OCI-LY1 (cell line): ENCODE data around the gene ABHD17C.

Experiments used
- H2AFZ ChIP-seq: fragments of 200-600 bp; sonication (generic), shearing (Covaris generic); 2 replicates; pipeline ENCODE4 v1.6.0; 2014; ENCODE audit warnings: antibody characterized with exemption, mild to moderate bottlenecking, low read length
- H3F3A ChIP-seq: fragments of 200-600 bp; sonication (generic), shearing (Covaris generic); 2 replicates; pipeline ENCODE4 v1.6.0; 2014; ENCODE audit warnings: mild to moderate bottlenecking, antibody characterized with exemption, low read length, moderate library complexity; ENCODE audit not compliant: insufficient read depth
- H3K27ac ChIP-seq: fragments of 200-600 bp; sonication (generic); 2 replicates; pipeline ENCODE4 v1.5.1; 2014; ENCODE audit warnings: low read length, mixed run types, mild to moderate bottlenecking, low read depth; ENCODE audit not compliant: poor library complexity, severe bottlenecking
- H3K27me3 ChIP-seq: fragments of 200-600 bp; sonication (generic); 2 replicates; pipeline ENCODE4 v1.6.0; 2014; ENCODE audit warnings: antibody characterized with exemption, mild to moderate bottlenecking, low read length, moderate library complexity; ENCODE audit not compliant: insufficient read depth
- H3K36me3 ChIP-seq: fragments of 200-600 bp; sonication (generic); 2 replicates; pipeline ENCODE4 v1.6.1; 2014; ENCODE audit warnings: mild to moderate bottlenecking, antibody characterized with exemption, low read length, moderate library complexity, mixed read lengths; ENCODE audit not compliant: insufficient read depth
- H3K4me1 ChIP-seq: fragments of 200-600 bp; sonication (generic); 2 replicates; pipeline ENCODE4 v1.5.1; 2014; ENCODE audit warnings: mild to moderate bottlenecking, low read length, moderate library complexity; ENCODE audit not compliant: insufficient read depth, severe bottlenecking
- H3K4me2 ChIP-seq: fragments of 200-600 bp; sonication (generic), shearing (Covaris generic); 2 replicates; pipeline ENCODE4 v1.6.1; 2014; ENCODE audit warnings: low read length
- H3K4me3 ChIP-seq: fragments of 200-600 bp; sonication (generic); 2 replicates; pipeline ENCODE4 v1.5.1; 2014; ENCODE audit warnings: low read length, low read depth, mild to moderate bottlenecking, mixed read lengths; ENCODE audit not compliant: poor library complexity, severe bottlenecking
- H3K79me2 ChIP-seq: fragments of 200-600 bp; shearing (Covaris generic); 2 replicates; pipeline ENCODE4 v1.6.1; 2016; ENCODE audit warnings: mixed run types, low read length, mixed read lengths; ENCODE audit not compliant: insufficient read depth
- H3K9ac ChIP-seq: fragments of 200-600 bp; sonication (generic), shearing (Covaris generic); 2 replicates; pipeline ENCODE4 v1.6.1; 2014; ENCODE audit warnings: mild to moderate bottlenecking, low read length, mixed read lengths
- H3K9me2 ChIP-seq: fragments of 200-600 bp; sonication (generic), shearing (Covaris generic); 2 replicates; pipeline ENCODE4 v1.6.1; 2014; ENCODE audit warnings: low read depth, mild to moderate bottlenecking, low read length, mixed read lengths
- H3K9me3 ChIP-seq: fragments of 200-600 bp; shearing (Covaris generic); 2 replicates; pipeline ENCODE4 v1.6.1; 2014; ENCODE audit warnings: low read length, mixed read lengths
- H4K20me1 ChIP-seq: fragments of 200-600 bp; sonication (generic), shearing (Covaris generic); 2 replicates; pipeline ENCODE4 v1.6.0; 2016; ENCODE audit warnings: mild to moderate bottlenecking, low read length; ENCODE audit not compliant: insufficient read depth
- CTCF ChIP-seq: fragments of 200-600 bp; sonication (generic), shearing (Covaris generic); IDR thresholded peaks from 2 replicates; pipeline ENCODE4 v1.5.1; 2017; ENCODE audit warnings: mild to moderate bottlenecking, antibody characterized with exemption, low read length, moderate library complexity, mixed read lengths
- EZH2 ChIP-seq: fragments of 200-600 bp; sonication (generic), shearing (Covaris generic); IDR thresholded peaks from 2 replicates; pipeline ENCODE4 v1.8.0; 2017; ENCODE audit warnings: borderline replicate concordance, mixed run types, mild to moderate bottlenecking, antibody characterized with exemption, low read length, moderate library complexity, mixed read lengths

Gene ABHD17C

DNA sequence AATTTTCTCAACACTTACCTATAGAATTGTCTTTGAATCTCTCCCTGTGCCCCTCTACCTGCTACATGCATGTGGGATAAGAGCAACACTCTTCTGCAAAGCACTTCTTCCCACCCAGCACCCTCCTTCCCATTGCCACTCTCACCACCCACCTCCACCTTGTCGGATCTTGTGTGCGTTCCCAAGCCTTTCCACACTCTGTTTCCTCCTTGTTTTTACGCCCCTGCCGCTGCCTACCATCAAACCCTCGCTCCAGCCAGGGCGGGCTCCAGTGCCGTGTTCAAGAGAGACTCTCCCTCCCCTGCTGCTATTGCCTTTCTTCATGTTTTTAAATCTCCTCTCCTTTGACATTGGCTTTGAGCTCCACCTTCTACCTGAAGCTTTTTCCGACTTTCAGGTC, 40.2 kb downstream of the ABHD17C start:
- Histone ChIP-seq H3K79me2 (no peaks in the 10 kb centered on the region), H3K9me2 (no peaks in the 10 kb centered on the region), H3K27ac (no peak overlapping the region)

GRCh38 chr15:80736560-80736959, 41.5 kb downstream of the ABHD17C start:
- Histone ChIP-seq H3K9me2 (no peaks in the 10 kb centered on the region), H4K20me1 (no peaks in the 10 kb centered on the region), H3K9ac (no peak overlapping the region), H3F3A (no peaks in the 10 kb centered on the region), H3K9me3 (no peaks in the 10 kb centered on the region), H2AFZ (no peak overlapping the region), H3K27me3 (no peaks in the 10 kb centered on the region), H3K4me2 (no peak overlapping the region), H3K36me3 (no peaks in the 10 kb centered on the region), H3K4me3 (no peak overlapping the region), H3K4me1 (no peaks in the 10 kb centered on the region), H3K79me2 (no peaks in the 10 kb centered on the region), H3K27ac (no peak overlapping the region)
- TF ChIP-seq EZH2 = no peak
- TF ChIP-seq CTCF = no peak

More for the DNA sequence above, 40.2 kb downstream of the ABHD17C start:
- Histone ChIP-seq H3K36me3 (no peaks in the 10 kb centered on the region), H2AFZ (no peak overlapping the region), H3K4me3 (no peak overlapping the region), H3K9me3 (no peaks in the 10 kb centered on the region), H3K9ac (no peak overlapping the region), H4K20me1 (no peaks in the 10 kb centered on the region), H3K4me1 (no peaks in the 10 kb centered on the region), H3F3A (no peaks in the 10 kb centered on the region), H3K4me2 (no peak overlapping the region), H3K27me3 (no peaks in the 10 kb centered on the region)
- TF ChIP-seq CTCF (no peak), EZH2 (no peak)

DNA sequence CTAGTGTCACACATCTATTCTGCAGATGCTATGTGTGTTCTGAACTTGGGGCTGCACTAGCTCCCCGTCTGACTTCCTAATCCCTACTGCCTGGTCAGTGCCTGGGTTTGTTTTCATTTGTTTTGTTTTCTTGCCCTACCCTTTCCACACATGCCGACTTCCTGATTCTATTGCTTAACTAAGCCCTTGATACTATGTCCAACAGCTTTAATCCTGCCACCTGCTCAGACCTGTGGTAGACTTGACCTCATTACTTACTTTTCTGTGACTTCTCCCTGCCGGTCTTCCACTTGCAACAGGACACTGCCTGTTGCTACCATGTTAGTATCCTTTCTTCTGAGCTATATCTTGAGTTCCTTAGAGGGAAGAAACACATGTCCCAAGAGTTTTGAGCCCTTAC, 44.8 kb downstream of the ABHD17C start:
- no peaks in the 10 kb centered on the region for H3K9me2 ChIP-seq
- H3K9me3 ChIP-seq = no peaks in the 10 kb centered on the region
- no peaks in the 10 kb centered on the region for H3K4me1 ChIP-seq
- no peaks in the 10 kb centered on the region for H3K27me3 ChIP-seq
- H2AFZ ChIP-seq = no peak overlapping the region
- no peaks in the 10 kb centered on the region for H3K36me3 ChIP-seq
- H3K4me2 ChIP-seq = no peak overlapping the region
- H3K79me2 ChIP-seq = no peaks in the 10 kb centered on the region
- H3F3A ChIP-seq = no peaks in the 10 kb centered on the region
- no peak for TF ChIP-seq CTCF
- TF ChIP-seq EZH2 = no peak
- no peaks in the 10 kb centered on the region for H4K20me1 ChIP-seq
- H3K9ac ChIP-seq = no peak overlapping the region
- H3K27ac ChIP-seq = no peak overlapping the region
- no peak overlapping the region for H3K4me3 ChIP-seq
